HepG2 (cell line): ENCODE data around the gene ABT1. TPM values are rescaled to one million over a fixed set of nuclear protein-coding genes. Genes with fewer than 3 reads are reported as not detected.

ENCODE experiments used
- ARNTL ChIP-seq: sonication (generic); formaldehyde crosslinking; IDR thresholded peaks from 2 replicates; pipeline ENCODE4 v1.4.0; 2020; ENCODE audit warnings: mild to moderate bottlenecking, missing genetic modification reagents
- MEIS1 ChIP-seq: sonication (generic); formaldehyde crosslinking; IDR thresholded peaks from 2 replicates; pipeline ENCODE4 v1.9.0; 2021; ENCODE audit warnings: mild to moderate bottlenecking, missing genetic modification reagents, moderate library complexity, borderline replicate concordance
- RCOR2 ChIP-seq: IDR thresholded peaks from 2 replicates; pipeline ENCODE4 v1.6.1; 2016; ENCODE audit warnings: missing biosample characterization, missing genetic modification reagents
- ZNF333 ChIP-seq: sonication (generic); formaldehyde crosslinking; IDR thresholded peaks from 2 replicates; pipeline ENCODE4 v1.4.0; 2020; ENCODE audit warnings: mild to moderate bottlenecking, missing genetic modification reagents, borderline replicate concordance
- ZNF589 ChIP-seq: sonication (generic); formaldehyde crosslinking; conservative IDR thresholded peaks from 2 replicates; pipeline ENCODE4 v1.8.0; 2022; ENCODE audit warnings: mild to moderate bottlenecking, moderate library complexity, missing genetic modification reagents
- ZNF672 ChIP-seq: sonication (generic); formaldehyde crosslinking; IDR thresholded peaks from 2 replicates; pipeline ENCODE4 v1.8.1; 2022; ENCODE audit warnings: missing genetic modification reagents
- polyA plus RNA-seq, 8 experiments: library from polyadenylated mRNA; depleted of rRNA in 3 of 8; stranded (reverse) in 7 of 8; unstranded in 1 of 8; fragments of >200 nt; fragmentation: Illumina TruSeq in 4 of 8; extraction: Trizol in 4 of 8; gene quantifications; 2 replicates each; pipeline versions ENCODE4 v1.2.1 to v1.2.3, GENCODE V29; 2011 to 2016; ENCODE audit warnings: low read depth in 4 of 8, missing spikeins in 1 of 8, mixed read lengths in 1 of 8; ENCODE audit not compliant: insufficient read depth in 1 of 8
- total RNA-seq, 5 experiments: library from RNA; depleted of rRNA; stranded (reverse); fragments of >200 nt; fragmentation: Illumina TruSeq; extraction: Trizol; gene quantifications; 2 replicates each; pipeline ENCODE4 v1.2.3, GENCODE V29; 2016; ENCODE audit warnings: low read depth in 1 of 5
- TF ChIP-seq, protein P1 (sequence below): sonication (generic); formaldehyde crosslinking; IDR thresholded peaks from 2 replicates; pipeline ENCODE4 v1.4.0; 2020; ENCODE audit warnings: missing genetic modification reagents
- TF ChIP-seq, protein P2 (sequence below): sonication (generic); formaldehyde crosslinking; IDR thresholded peaks from 2 replicates; pipeline ENCODE4 v1.4.0; 2020; ENCODE audit warnings: missing genetic modification reagents
- TF ChIP-seq, protein P3 (sequence below): sonication (generic); formaldehyde crosslinking; IDR thresholded peaks from 2 replicates; pipeline ENCODE4 v1.5.1; 2020; ENCODE audit warnings: missing genetic modification reagents, mild to moderate bottlenecking, borderline replicate concordance
- TF ChIP-seq, protein P4 (sequence below): sonication (generic); formaldehyde crosslinking; IDR thresholded peaks from 2 replicates; pipeline ENCODE4 v1.8.1; 2023; ENCODE audit warnings: mild to moderate bottlenecking, missing genetic modification reagents
- TF ChIP-seq, protein P5 (sequence below): IDR thresholded peaks from 2 replicates; pipeline ENCODE4 v1.6.1; 2012; ENCODE audit warnings: inconsistent platforms
- TF ChIP-seq, protein P6 (sequence below), 2 experiments: sonication (generic) in 1 of 2; formaldehyde crosslinking in 1 of 2; IDR thresholded peaks; 2 replicates each; pipeline versions ENCODE4 v1.6.1 to v1.9.0; 2014 to 2022; ENCODE audit warnings: antibody characterized with exemption in 1 of 2, borderline replicate concordance in 1 of 2, inconsistent platforms in 1 of 2, low read depth in 1 of 2, missing genetic modification reagents in 1 of 2

The ABT1 gene
- total and polyA plus RNA-seq, 2 of the 13 experiments (the other 11 are each of a cell fraction or from before 2014, with no cell fraction given): 38.4 TPM

DNA sequence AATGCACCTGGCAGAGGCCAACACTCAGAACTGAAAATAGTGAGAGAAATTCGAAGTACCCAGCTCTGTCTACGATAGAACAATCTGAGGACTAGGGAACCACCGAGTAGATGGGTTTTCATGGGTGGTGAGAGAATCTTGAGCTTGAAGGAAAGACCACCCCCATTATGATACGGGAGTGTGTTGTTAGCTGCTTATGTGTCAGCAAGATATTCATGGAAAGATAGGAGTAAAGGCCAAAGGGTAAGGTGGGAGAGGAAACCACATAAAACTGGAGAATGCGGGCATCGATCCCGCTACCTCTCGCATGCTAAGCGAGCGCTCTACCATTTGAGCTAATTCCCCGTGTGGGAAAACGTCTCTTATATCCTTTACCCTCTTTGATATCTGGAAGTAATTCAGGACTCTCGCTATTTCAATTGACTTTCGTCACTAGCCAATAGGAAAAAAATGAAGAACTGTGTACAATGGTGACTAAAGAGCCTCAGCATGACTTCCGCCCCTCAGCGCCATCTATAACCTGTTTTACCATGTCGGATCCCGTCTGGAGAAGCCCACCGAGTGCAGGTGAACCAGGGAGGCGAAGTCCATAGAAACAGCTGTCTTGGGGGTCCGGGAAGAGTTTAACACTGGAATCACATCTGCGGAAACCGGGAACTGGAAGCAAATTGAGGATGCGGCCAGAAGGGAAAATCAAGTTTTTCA, 25.0 kb upstream of the ABT1 start (continued):
- TF ChIP-seq, protein P1, sequence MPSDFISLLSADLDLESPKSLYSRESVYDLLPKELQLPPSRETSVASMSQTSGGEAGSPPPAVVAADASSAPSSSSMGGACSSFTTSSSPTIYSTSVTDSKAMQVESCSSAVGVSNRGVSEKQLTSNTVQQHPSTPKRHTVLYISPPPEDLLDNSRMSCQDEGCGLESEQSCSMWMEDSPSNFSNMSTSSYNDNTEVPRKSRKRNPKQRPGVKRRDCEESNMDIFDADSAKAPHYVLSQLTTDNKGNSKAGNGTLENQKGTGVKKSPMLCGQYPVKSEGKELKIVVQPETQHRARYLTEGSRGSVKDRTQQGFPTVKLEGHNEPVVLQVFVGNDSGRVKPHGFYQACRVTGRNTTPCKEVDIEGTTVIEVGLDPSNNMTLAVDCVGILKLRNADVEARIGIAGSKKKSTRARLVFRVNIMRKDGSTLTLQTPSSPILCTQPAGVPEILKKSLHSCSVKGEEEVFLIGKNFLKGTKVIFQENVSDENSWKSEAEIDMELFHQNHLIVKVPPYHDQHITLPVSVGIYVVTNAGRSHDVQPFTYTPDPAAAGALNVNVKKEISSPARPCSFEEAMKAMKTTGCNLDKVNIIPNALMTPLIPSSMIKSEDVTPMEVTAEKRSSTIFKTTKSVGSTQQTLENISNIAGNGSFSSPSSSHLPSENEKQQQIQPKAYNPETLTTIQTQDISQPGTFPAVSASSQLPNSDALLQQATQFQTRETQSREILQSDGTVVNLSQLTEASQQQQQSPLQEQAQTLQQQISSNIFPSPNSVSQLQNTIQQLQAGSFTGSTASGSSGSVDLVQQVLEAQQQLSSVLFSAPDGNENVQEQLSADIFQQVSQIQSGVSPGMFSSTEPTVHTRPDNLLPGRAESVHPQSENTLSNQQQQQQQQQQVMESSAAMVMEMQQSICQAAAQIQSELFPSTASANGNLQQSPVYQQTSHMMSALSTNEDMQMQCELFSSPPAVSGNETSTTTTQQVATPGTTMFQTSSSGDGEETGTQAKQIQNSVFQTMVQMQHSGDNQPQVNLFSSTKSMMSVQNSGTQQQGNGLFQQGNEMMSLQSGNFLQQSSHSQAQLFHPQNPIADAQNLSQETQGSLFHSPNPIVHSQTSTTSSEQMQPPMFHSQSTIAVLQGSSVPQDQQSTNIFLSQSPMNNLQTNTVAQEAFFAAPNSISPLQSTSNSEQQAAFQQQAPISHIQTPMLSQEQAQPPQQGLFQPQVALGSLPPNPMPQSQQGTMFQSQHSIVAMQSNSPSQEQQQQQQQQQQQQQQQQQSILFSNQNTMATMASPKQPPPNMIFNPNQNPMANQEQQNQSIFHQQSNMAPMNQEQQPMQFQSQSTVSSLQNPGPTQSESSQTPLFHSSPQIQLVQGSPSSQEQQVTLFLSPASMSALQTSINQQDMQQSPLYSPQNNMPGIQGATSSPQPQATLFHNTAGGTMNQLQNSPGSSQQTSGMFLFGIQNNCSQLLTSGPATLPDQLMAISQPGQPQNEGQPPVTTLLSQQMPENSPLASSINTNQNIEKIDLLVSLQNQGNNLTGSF: no peak
- TF ChIP-seq ZNF333 (no peak), RCOR2 (peak; percentile 63), MEIS1 (CRISPR knock-in tag) (no peak; the same call in 1 of the 2 replicates), ARNTL (CRISPR knock-in tag) (peak; percentile 64; the same call in 1 of the 2 replicates), ZNF672 (CRISPR knock-in tag) (no peak), ZNF589 (CRISPR knock-in tag) (0 out of 2 replicates have a peak, but pooled peaks have one; percentile 24)
- TF ChIP-seq, protein P2, sequence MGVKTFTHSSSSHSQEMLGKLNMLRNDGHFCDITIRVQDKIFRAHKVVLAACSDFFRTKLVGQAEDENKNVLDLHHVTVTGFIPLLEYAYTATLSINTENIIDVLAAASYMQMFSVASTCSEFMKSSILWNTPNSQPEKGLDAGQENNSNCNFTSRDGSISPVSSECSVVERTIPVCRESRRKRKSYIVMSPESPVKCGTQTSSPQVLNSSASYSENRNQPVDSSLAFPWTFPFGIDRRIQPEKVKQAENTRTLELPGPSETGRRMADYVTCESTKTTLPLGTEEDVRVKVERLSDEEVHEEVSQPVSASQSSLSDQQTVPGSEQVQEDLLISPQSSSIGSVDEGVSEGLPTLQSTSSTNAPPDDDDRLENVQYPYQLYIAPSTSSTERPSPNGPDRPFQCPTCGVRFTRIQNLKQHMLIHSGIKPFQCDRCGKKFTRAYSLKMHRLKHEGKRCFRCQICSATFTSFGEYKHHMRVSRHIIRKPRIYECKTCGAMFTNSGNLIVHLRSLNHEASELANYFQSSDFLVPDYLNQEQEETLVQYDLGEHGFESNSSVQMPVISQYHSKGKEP (CRISPR knock-in tag): no peak
- TF ChIP-seq, protein P3, sequence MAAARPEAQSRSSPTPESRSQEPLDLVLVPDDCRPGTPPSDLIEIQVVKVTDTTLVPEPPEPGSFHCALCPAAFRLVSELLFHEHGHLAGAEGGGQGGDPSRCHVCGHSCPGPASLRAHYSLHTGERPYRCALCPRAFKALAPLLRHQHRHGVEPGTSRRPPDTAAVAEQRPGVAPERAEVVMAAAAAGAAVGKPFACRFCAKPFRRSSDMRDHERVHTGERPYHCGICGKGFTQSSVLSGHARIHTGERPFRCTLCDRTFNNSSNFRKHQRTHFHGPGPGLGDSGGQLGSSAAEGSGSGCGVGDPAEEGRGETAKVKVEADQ (CRISPR knock-in tag): peak; percentile 91
- TF ChIP-seq, protein P4, sequence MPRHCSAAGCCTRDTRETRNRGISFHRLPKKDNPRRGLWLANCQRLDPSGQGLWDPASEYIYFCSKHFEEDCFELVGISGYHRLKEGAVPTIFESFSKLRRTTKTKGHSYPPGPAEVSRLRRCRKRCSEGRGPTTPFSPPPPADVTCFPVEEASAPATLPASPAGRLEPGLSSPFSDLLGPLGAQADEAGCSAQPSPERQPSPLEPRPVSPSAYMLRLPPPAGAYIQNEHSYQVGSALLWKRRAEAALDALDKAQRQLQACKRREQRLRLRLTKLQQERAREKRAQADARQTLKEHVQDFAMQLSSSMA (CRISPR knock-in tag): no peak
- TF ChIP-seq, protein P5, sequence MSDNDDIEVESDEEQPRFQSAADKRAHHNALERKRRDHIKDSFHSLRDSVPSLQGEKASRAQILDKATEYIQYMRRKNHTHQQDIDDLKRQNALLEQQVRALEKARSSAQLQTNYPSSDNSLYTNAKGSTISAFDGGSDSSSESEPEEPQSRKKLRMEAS: peak; percentile 24; the same call in 1 of the 2 replicates
- TF ChIP-seq, protein P6, sequence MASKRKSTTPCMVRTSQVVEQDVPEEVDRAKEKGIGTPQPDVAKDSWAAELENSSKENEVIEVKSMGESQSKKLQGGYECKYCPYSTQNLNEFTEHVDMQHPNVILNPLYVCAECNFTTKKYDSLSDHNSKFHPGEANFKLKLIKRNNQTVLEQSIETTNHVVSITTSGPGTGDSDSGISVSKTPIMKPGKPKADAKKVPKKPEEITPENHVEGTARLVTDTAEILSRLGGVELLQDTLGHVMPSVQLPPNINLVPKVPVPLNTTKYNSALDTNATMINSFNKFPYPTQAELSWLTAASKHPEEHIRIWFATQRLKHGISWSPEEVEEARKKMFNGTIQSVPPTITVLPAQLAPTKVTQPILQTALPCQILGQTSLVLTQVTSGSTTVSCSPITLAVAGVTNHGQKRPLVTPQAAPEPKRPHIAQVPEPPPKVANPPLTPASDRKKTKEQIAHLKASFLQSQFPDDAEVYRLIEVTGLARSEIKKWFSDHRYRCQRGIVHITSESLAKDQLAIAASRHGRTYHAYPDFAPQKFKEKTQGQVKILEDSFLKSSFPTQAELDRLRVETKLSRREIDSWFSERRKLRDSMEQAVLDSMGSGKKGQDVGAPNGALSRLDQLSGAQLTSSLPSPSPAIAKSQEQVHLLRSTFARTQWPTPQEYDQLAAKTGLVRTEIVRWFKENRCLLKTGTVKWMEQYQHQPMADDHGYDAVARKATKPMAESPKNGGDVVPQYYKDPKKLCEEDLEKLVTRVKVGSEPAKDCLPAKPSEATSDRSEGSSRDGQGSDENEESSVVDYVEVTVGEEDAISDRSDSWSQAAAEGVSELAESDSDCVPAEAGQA (IDR thresholded peaks at IDR 0.05; ENCODE audit: low read depth): no peak
- TF ChIP-seq, protein P6 (CRISPR knock-in tag; IDR thresholded peaks at IDR 0.05; ENCODE audit: borderline replicate concordance): no peak
